ENCODE data around the gene RNF224.

RNF224 gene

GRCh38 chr9:137185921-137186320, 41.4 kb upstream of the RNF224 start:
- Histone ChIP-seq H3K36me3 (ENCODE audit: control insufficient read depth, insufficient read depth, low read length) (peaks cover 26% of the 10 kb centered on the region), H3K27me3 (ENCODE audit: control insufficient read depth, insufficient read depth, low read length) (no peaks in the 10 kb centered on the region)
- no CpG with 5 or more reads among the region's 19 CpGs for WGBS (ENCODE audit: insufficient coverage, insufficient read length)

GRCh38 chr9:137186385-137186784, 40.9 kb upstream of the RNF224 start:
- no peak for DNase-seq (ENCODE audit: low read depth, low spot score)
- no peaks in the 10 kb centered on the region for H3K9me3 ChIP-seq (ENCODE audit: control insufficient read depth, insufficient read depth, low read length)
- H3K4me1 ChIP-seq (ENCODE audit: control insufficient read depth, insufficient read depth, low read length) = peaks cover 6% of the 10 kb centered on the region; the same call in 1 of the 2 replicates
- no peak overlapping the region for H3K4me3 ChIP-seq (ENCODE audit: low read length)
- WGBS (ENCODE audit: insufficient coverage, insufficient read length) = no CpG with 5 or more reads among the region's 6 CpGs
- peaks cover 23% of the 10 kb centered on the region for H3K36me3 ChIP-seq (ENCODE audit: control insufficient read depth, insufficient read depth, low read length)
- no peaks in the 10 kb centered on the region for H3K27me3 ChIP-seq (ENCODE audit: control insufficient read depth, insufficient read depth, low read length)
- no peak overlapping the region for H3K27ac ChIP-seq (ENCODE audit: low read length)

More at GRCh38 chr9:137185921-137186320, 41.4 kb upstream of the RNF224 start:
- DNase-seq (ENCODE audit: low read depth, low spot score) = no peak
- H3K9me3 ChIP-seq (ENCODE audit: control insufficient read depth, insufficient read depth, low read length) = no peaks in the 10 kb centered on the region
- no peak overlapping the region for H3K4me3 ChIP-seq (ENCODE audit: low read length)
- peaks cover 6% of the 10 kb centered on the region; the same call in 1 of the 2 replicates for H3K4me1 ChIP-seq (ENCODE audit: control insufficient read depth, insufficient read depth, low read length)
- no peak overlapping the region for H3K27ac ChIP-seq (ENCODE audit: low read length)

DNA sequence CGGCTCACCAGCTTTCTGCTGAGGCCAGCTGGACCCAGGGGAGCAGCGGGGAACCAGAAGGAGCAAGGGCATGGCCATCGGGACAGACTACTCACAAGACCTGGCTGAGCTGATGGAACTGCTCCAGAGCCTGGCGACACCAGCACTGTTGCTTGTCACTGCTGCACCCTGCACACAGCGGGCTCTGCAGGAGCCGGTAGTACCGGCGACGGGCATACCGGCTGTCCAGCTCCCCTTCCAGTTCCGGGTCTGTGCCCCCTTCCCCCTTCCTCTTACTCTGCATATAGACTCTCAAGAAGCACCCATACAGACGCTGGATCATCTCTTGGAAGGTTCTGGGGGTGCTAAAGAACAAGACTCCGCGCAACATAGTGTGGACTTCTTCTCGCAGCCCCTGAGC, 39.9 kb upstream of the RNF224 start:
- no peaks in the 10 kb centered on the region for H3K27me3 ChIP-seq (ENCODE audit: control insufficient read depth, insufficient read depth, low read length)
- WGBS (ENCODE audit: insufficient coverage, insufficient read length) = no CpG with 5 or more reads among the region's 15 CpGs
- H3K4me3 ChIP-seq (ENCODE audit: low read length) = peak overlapping the region; percentile 95; the same call in 1 of the 2 replicates
- no peak for DNase-seq (ENCODE audit: low read depth, low spot score)
- peaks cover 22% of the 10 kb centered on the region for H3K36me3 ChIP-seq (ENCODE audit: control insufficient read depth, insufficient read depth, low read length)
- H3K9me3 ChIP-seq (ENCODE audit: control insufficient read depth, insufficient read depth, low read length) = no peaks in the 10 kb centered on the region
- H3K27ac ChIP-seq (ENCODE audit: low read length) = no peak overlapping the region
- peaks cover 6% of the 10 kb centered on the region; the same call in 1 of the 2 replicates for H3K4me1 ChIP-seq (ENCODE audit: control insufficient read depth, insufficient read depth, low read length)

DNA sequence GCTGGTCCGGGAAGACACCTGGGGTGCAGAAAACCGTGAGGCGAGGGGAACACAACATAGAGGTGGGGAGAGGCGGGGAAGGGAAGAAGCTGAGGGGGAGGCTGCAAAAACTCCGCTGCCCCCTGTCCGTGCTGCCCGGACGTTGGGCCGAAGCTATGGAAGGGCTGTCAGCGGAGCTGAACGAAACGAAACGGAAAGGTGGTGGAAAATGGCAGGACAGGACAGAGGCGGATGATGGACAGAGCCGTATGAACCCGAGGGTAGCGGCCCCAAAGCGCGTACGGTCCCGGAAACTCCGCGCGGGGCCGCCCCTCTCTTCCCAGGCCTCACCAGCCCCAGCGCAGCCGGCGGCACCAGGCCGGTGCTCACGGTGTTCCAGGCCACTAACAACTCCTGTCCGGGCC, 39.2 kb upstream of the RNF224 start:
- peaks cover 6% of the 10 kb centered on the region; the same call in 1 of the 2 replicates for H3K4me1 ChIP-seq (ENCODE audit: control insufficient read depth, insufficient read depth, low read length)
- peak overlapping the region; percentile 95 for H3K4me3 ChIP-seq (ENCODE audit: low read length)
- H3K27me3 ChIP-seq (ENCODE audit: control insufficient read depth, insufficient read depth, low read length) = no peaks in the 10 kb centered on the region
- no CpG with 5 or more reads among the region's 31 CpGs for WGBS (ENCODE audit: insufficient coverage, insufficient read length)
- no peaks in the 10 kb centered on the region for H3K9me3 ChIP-seq (ENCODE audit: control insufficient read depth, insufficient read depth, low read length)
- peaks cover 16% of the 10 kb centered on the region for H3K36me3 ChIP-seq (ENCODE audit: control insufficient read depth, insufficient read depth, low read length)
- DNase-seq (ENCODE audit: low read depth, low spot score) = no peak
- H3K27ac ChIP-seq (ENCODE audit: low read length) = no peak overlapping the region

- peak; percentile 85 for DNase-seq (ENCODE audit: low read depth, low spot score)
- H3K4me3 ChIP-seq (ENCODE audit: low read length) = peak within 1 kb of the TSS; percentile 95
- no peaks in the 10 kb centered on the region for H3K27me3 ChIP-seq (ENCODE audit: control insufficient read depth, insufficient read depth, low read length)
- H3K9me3 ChIP-seq (ENCODE audit: control insufficient read depth, insufficient read depth, low read length) = no peaks in the 10 kb centered on the region
- peaks cover 11% of the 10 kb centered on the region for H3K36me3 ChIP-seq (ENCODE audit: control insufficient read depth, insufficient read depth, low read length)
- no CpG with 5 or more reads among the region's 98 CpGs for WGBS (ENCODE audit: insufficient coverage, insufficient read length)
- H3K4me1 ChIP-seq (ENCODE audit: control insufficient read depth, insufficient read depth, low read length) = peaks cover 6% of the 10 kb centered on the region; the same call in 1 of the 2 replicates
- H3K27ac ChIP-seq (ENCODE audit: low read length) = no peak within 1 kb of the TSS
These were observed 38.6 kb upstream of the RNF224 start, which contains the start of the genes ANAPC2 and SSNA1 for GRCh38 chr9:137188490-137189296. Gene ANAPC2, minus strand, starts transcription at chr9:137188560. Its CDS starts 28 bp downstream, at chr9:137188532. Gene SSNA1, plus strand, starts transcription at chr9:137188676. Its CDS starts 51 bp downstream, at chr9:137188727.

GRCh38 chr9:137189297-137190295, 37.7 kb upstream of the RNF224 start:
- WGBS (ENCODE audit: insufficient coverage, insufficient read length) = no CpG with 5 or more reads among the region's 23 CpGs
- no peak overlapping the region for H3K27ac ChIP-seq (ENCODE audit: low read length)
- peaks cover 6% of the 10 kb centered on the region for H3K4me1 ChIP-seq (ENCODE audit: control insufficient read depth, insufficient read depth, low read length)

DNA sequence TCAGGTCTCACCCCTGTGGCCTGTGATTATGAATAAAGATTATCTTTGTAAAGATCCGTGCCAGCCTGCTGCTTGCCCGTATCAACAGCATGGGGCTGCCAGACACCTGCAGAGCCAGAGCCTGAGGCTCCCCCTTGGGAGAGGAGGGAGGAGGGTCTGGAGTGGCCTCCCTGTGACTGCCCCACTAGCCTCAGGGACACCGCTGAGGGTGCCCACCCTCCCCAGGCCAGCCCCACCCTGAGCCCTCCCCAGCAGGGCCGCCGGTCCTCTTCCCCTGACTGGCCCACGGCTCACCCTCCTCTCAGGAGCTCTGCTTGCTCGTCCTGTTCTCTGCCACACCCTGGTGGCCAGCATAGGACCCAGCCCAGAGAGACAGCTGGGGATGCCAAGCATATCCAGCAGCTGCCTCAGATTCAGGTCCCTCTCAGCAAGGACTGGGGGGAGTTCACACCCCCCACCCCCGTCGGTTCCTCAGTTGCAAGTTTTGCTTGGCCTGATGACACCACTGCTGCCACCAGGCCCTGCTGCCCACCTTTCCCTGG, 36.9 kb upstream of the RNF224 start:
- Histone ChIP-seq H3K27me3 (ENCODE audit: control insufficient read depth, insufficient read depth, low read length) (no peaks in the 10 kb centered on the region), H3K27ac (ENCODE audit: low read length) (no peak overlapping the region), H3K36me3 (ENCODE audit: control insufficient read depth, insufficient read depth, low read length) (0 out of 2 replicates have a peak, but pooled peaks cover 3% of the 10 kb centered on the region), H3K4me1 (ENCODE audit: control insufficient read depth, insufficient read depth, low read length) (peaks cover 7% of the 10 kb centered on the region), H3K9me3 (ENCODE audit: control insufficient read depth, insufficient read depth, low read length) (no peaks in the 10 kb centered on the region), H3K4me3 (ENCODE audit: low read length) (no peak overlapping the region)
- no CpG with 5 or more reads among the region's 9 CpGs for WGBS (ENCODE audit: insufficient coverage, insufficient read length)
- no peak for DNase-seq (ENCODE audit: low read depth, low spot score)

More at GRCh38 chr9:137189297-137190295, 37.7 kb upstream of the RNF224 start:
- Histone ChIP-seq H3K36me3 (ENCODE audit: control insufficient read depth, insufficient read depth, low read length) (peaks cover 9% of the 10 kb centered on the region; the same call in 1 of the 2 replicates), H3K27me3 (ENCODE audit: control insufficient read depth, insufficient read depth, low read length) (no peaks in the 10 kb centered on the region), H3K4me3 (ENCODE audit: low read length) (peak overlapping the region; percentile 95; the same call in 1 of the 2 replicates), H3K9me3 (ENCODE audit: control insufficient read depth, insufficient read depth, low read length) (no peaks in the 10 kb centered on the region)
- DNase-seq (ENCODE audit: low read depth, low spot score) = no peak

DNA sequence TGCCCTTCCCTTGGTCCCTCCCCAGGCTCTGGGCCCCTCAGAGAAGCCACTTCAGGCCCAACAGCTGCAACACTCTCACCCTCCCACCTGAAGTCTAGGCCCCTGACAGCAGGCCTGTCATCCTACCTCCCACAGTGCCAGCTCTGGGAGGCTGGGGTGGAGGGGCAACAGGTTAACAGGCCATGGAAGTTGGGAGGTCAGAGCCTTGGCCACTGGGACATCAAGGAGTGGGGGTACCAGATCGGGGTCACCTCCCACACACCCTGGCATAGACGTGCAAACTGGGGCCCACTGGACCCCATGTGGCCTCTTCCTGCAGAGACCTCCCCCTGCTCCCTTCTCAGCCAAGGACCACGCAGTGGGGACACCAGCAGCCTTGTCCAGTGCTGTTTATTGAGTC, 36.1 kb upstream of the RNF224 start:
- 0 out of 2 replicates have a peak, but pooled peaks cover 3% of the 10 kb centered on the region for H3K36me3 ChIP-seq (ENCODE audit: control insufficient read depth, insufficient read depth, low read length)
- H3K27me3 ChIP-seq (ENCODE audit: control insufficient read depth, insufficient read depth, low read length) = no peaks in the 10 kb centered on the region
- no peak overlapping the region for H3K4me3 ChIP-seq (ENCODE audit: low read length)
- H3K9me3 ChIP-seq (ENCODE audit: control insufficient read depth, insufficient read depth, low read length) = no peaks in the 10 kb centered on the region
- no peak overlapping the region for H3K27ac ChIP-seq (ENCODE audit: low read length)
- DNase-seq (ENCODE audit: low read depth, low spot score) = no peak
- H3K4me1 ChIP-seq (ENCODE audit: control insufficient read depth, insufficient read depth, low read length) = peaks cover 7% of the 10 kb centered on the region
- WGBS (ENCODE audit: insufficient coverage, insufficient read length) = no CpG with 5 or more reads among the region's 3 CpGs

DNA sequence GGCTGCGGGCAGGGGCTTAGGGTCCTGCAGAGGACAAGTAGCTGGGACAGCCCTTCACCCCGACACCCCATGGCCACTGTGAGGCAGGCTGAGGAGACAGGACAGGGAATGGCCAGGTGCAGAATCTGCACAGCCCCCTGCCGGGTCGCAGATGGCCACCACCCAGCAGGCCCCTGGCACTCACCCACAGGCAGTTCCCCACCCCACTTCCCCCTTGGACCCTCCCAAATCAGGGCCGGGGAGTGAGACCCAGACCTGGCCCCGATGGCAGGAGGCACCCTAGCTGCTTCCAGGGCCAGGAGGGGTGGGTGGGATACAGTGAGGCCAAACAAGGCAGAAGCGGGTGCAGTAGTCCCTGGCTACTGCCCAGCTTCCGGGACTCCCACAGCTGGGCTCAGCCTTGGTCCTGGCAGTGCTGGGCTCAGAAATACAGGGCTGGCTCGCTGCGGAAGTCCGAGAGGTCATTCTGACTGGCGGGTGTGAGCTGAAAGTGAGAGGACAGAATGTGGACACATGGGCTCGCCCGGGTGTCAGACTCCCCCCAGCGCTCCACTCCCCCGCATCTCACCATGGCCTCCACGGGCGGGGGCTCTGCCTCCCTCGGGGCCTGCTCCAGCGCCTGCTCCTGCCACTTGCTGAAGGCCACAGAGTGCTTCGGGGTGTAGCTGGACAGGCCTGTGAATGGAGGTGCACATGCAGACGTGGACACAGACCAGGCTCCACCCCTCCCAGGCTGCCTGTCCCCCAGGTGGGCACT, 35.4 kb upstream of the RNF224 start:
- no peak for DNase-seq (ENCODE audit: low read depth, low spot score)
- no CpG with 5 or more reads among the region's 22 CpGs for WGBS (ENCODE audit: insufficient coverage, insufficient read length)
- Histone ChIP-seq H3K27ac (ENCODE audit: low read length) (no peak overlapping the region), H3K4me1 (ENCODE audit: control insufficient read depth, insufficient read depth, low read length) (peaks cover 7% of the 10 kb centered on the region), H3K27me3 (ENCODE audit: control insufficient read depth, insufficient read depth, low read length) (no peaks in the 10 kb centered on the region), H3K9me3 (ENCODE audit: control insufficient read depth, insufficient read depth, low read length) (no peaks in the 10 kb centered on the region), H3K4me3 (ENCODE audit: low read length) (no peak overlapping the region), H3K36me3 (ENCODE audit: control insufficient read depth, insufficient read depth, low read length) (peaks cover 5% of the 10 kb centered on the region; the same call in 1 of the 2 replicates)

Measured in iPS DF 6.9 (cell line).